IMR-90 (cell line): ENCODE measurements around the gene SCGB1C1. TPM values are rescaled to one million over a fixed set of nuclear protein-coding genes. Genes with fewer than 3 reads are reported as not detected.

Source experiments
- ATAC-seq: fragments of 200-7000 bp; cut with Tn5 transposase; 2 replicates; pipeline ENCODE4 v1.9.1; 2020; ENCODE audit warnings: low read depth, mild to moderate bottlenecking, moderate library complexity
- BruUV-seq: library from RNA; stranded (reverse); fragments of 400-500 nt; replicated peaks from 2 replicates; lab custom pipeline; 2021; lab: Mats Ljungman, UMichigan
- CTCF ChIA-PET: fragments of 300-600 bp; formaldehyde crosslinking; extraction: SDS; loops from one replicate; lab custom pipeline; 2021; ENCODE audit warnings: antibody characterized with exemption; lab: Yijun Ruan, JAX
- POLR2A ChIA-PET: fragments of 300-600 bp; sonication (Branson Sonifier 250); formaldehyde crosslinking; loops from one replicate; lab custom pipeline; 2022; ENCODE audit warnings: antibody characterized with exemption; ENCODE audit not compliant: unreplicated experiment; lab: Charles Lee
- DNase-seq: peaks from one replicate; pipeline ENCODE4 v3.0.0; 2013
- H2AFZ ChIP-seq: replicated peaks from 2 replicates; pipeline ENCODE3; 2013; ENCODE audit warnings: low read length, mild to moderate bottlenecking; ENCODE audit not compliant: poor library complexity
- H2AK5ac ChIP-seq: 2 replicates; pipeline ENCODE4 v1.6.1; 2013; ENCODE audit warnings: low read depth, low read length, inconsistent platforms
- H2AK9ac ChIP-seq: replicated peaks from 2 replicates; pipeline ENCODE3; 2013; ENCODE audit warnings: mild to moderate bottlenecking, low read depth, low read length, moderate library complexity; ENCODE audit not compliant: poor library complexity
- H2BK120ac ChIP-seq: 2 replicates; pipeline ENCODE4 v1.6.1; 2013; ENCODE audit warnings: low read depth, low read length, inconsistent platforms
- H2BK15ac ChIP-seq: 3 replicates; pipeline ENCODE4 v1.6.1; 2013; ENCODE audit warnings: low read depth, low read length, inconsistent platforms
- H2BK20ac ChIP-seq: 2 replicates; pipeline ENCODE4 v1.6.1; 2013; ENCODE audit warnings: low read depth, mild to moderate bottlenecking, inconsistent platforms, low read length, moderate library complexity
- H2BK5ac ChIP-seq: 2 replicates; pipeline ENCODE4 v1.6.1; 2013; ENCODE audit warnings: mild to moderate bottlenecking, low read depth, low read length, inconsistent platforms; ENCODE audit not compliant: poor library complexity, severe bottlenecking
- H3K14ac ChIP-seq: replicated peaks from 2 replicates; pipeline ENCODE4 v1.6.1; 2013; ENCODE audit warnings: low read depth, low read length, inconsistent platforms
- H3K18ac ChIP-seq: 2 replicates; pipeline ENCODE4 v1.6.1; 2013; ENCODE audit warnings: low read depth, low read length, control low read depth
- H3K23ac ChIP-seq: 2 replicates; pipeline ENCODE4 v1.6.1; 2013; ENCODE audit warnings: low read depth, low read length, inconsistent platforms
- H3K27ac ChIP-seq: 2 replicates; pipeline ENCODE4 v1.5.1; 2013; ENCODE audit warnings: mild to moderate bottlenecking, control low read depth, low read length; ENCODE audit not compliant: insufficient read depth
- H3K27me3 ChIP-seq: 2 replicates; pipeline ENCODE4 v1.6.1; 2013; ENCODE audit warnings: low read length; ENCODE audit not compliant: control insufficient read depth, insufficient read depth
- H3K36me3 ChIP-seq: 2 replicates; pipeline ENCODE4 v1.6.1; 2013; ENCODE audit warnings: low read length, mixed read lengths; ENCODE audit not compliant: control insufficient read depth, insufficient read depth
- H3K4ac ChIP-seq: 2 replicates; pipeline ENCODE4 v1.6.1; 2013; ENCODE audit warnings: low read depth, low read length, inconsistent platforms
- H3K4me1 ChIP-seq: 2 replicates; pipeline ENCODE4 v1.6.1; 2013; ENCODE audit warnings: low read length, mixed read lengths; ENCODE audit not compliant: control insufficient read depth, insufficient read depth
- H3K4me2 ChIP-seq: 2 replicates; pipeline ENCODE4 v1.6.1; 2013; ENCODE audit warnings: low read depth, mild to moderate bottlenecking, control low read depth, low read length, moderate library complexity
- H3K4me3 ChIP-seq: 2 replicates; pipeline ENCODE4 v1.5.1; 2013; ENCODE audit warnings: low read depth, mild to moderate bottlenecking, control low read depth, low read length, moderate library complexity; ENCODE audit not compliant: insufficient read depth
- H3K56ac ChIP-seq: 2 replicates; pipeline ENCODE4 v1.6.1; 2013; ENCODE audit warnings: low read length, inconsistent platforms; ENCODE audit not compliant: insufficient read depth; ENCODE audit errors: extremely low read depth
- H3K79me1 ChIP-seq, 2 experiments: 2 replicates each; pipeline ENCODE4 v1.6.1; 2013; ENCODE audit warnings: low read length in 2 of 2, inconsistent platforms in 1 of 2, low read depth in 1 of 2
- H3K9ac ChIP-seq: 2 replicates; pipeline ENCODE4 v1.6.1; 2013; ENCODE audit warnings: low read depth, low read length, control low read depth
- H3K9me1 ChIP-seq: 2 replicates; pipeline ENCODE4 v1.6.1; 2013; ENCODE audit warnings: low read length, inconsistent platforms; ENCODE audit not compliant: insufficient read depth
- H3K9me3 ChIP-seq: 2 replicates; pipeline ENCODE4 v1.6.1; 2013; ENCODE audit warnings: low read length; ENCODE audit not compliant: control insufficient read depth, insufficient read depth
- H4K20me1 ChIP-seq: 2 replicates; pipeline ENCODE4 v1.6.1; 2013; ENCODE audit warnings: low read length, inconsistent platforms; ENCODE audit not compliant: insufficient read depth
- H4K5ac ChIP-seq: 2 replicates; pipeline ENCODE4 v1.6.1; 2013; ENCODE audit warnings: mild to moderate bottlenecking, low read depth, low read length, control low read depth
- H4K8ac ChIP-seq, 2 experiments: 2 replicates each; pipeline ENCODE4 v1.6.1; 2013; ENCODE audit warnings: low read depth in 2 of 2, low read length in 2 of 2, control low read depth in 1 of 2, inconsistent platforms in 1 of 2
- H4K91ac ChIP-seq: 2 replicates; pipeline ENCODE4 v1.6.1; 2013; ENCODE audit warnings: low read depth, low read length, inconsistent platforms; ENCODE audit not compliant: insufficient read depth
- BHLHE40 ChIP-seq: fragments of 150-350 bp; IDR thresholded peaks from 2 replicates; pipeline ENCODE4 v1.6.1; 2016; ENCODE audit warnings: mild to moderate bottlenecking, low read depth, low read length
- CEBPB ChIP-seq: IDR thresholded peaks from 2 replicates; pipeline ENCODE4 v1.6.1; 2012; ENCODE audit warnings: low read depth, low read length, improper control_type of control experiment
- CHD1 ChIP-seq: IDR thresholded peaks from 2 replicates; pipeline ENCODE4 v1.6.1; 2012; ENCODE audit warnings: low read depth, low read length, improper control_type of control experiment
- CTCF ChIP-seq: conservative IDR thresholded peaks from 2 replicates; pipeline ENCODE4 v1.5.1; 2012; ENCODE audit warnings: mild to moderate bottlenecking, low read depth, low read length, improper control_type of control experiment
- MAFK ChIP-seq: IDR thresholded peaks from 2 replicates; pipeline ENCODE4 v1.6.1; 2012; ENCODE audit warnings: low read depth, low read length, improper control_type of control experiment
- MAZ ChIP-seq: IDR thresholded peaks from 2 replicates; pipeline ENCODE4 v1.6.1; 2012; ENCODE audit warnings: low read depth, mild to moderate bottlenecking, low read length, improper control_type of control experiment, moderate library complexity, borderline replicate concordance
- NFE2L2 ChIP-seq: fragments of 150-350 bp; IDR thresholded peaks from 2 replicates; pipeline ENCODE4 v1.6.1; 2016; ENCODE audit warnings: low read depth, mild to moderate bottlenecking, low read length
- POLR2A ChIP-seq: IDR thresholded peaks from 2 replicates; pipeline ENCODE4 v1.6.1; 2012; ENCODE audit warnings: mild to moderate bottlenecking, low read depth, low read length
- RAD21 ChIP-seq: IDR thresholded peaks from 2 replicates; pipeline ENCODE4 v1.6.1; 2012; ENCODE audit warnings: low read length, improper control_type of control experiment
- RCOR1 ChIP-seq: IDR thresholded peaks from 2 replicates; pipeline ENCODE4 v1.6.1; 2012; ENCODE audit warnings: mild to moderate bottlenecking, low read length, improper control_type of control experiment; ENCODE audit not compliant: insufficient replicate concordance
- RFX5 ChIP-seq: IDR thresholded peaks from 2 replicates; pipeline ENCODE4 v1.8.0; 2012; ENCODE audit warnings: low read depth, mild to moderate bottlenecking, low read length, moderate library complexity
- SMC3 ChIP-seq: fragments of 150-350 bp; IDR thresholded peaks from 2 replicates; pipeline ENCODE4 v1.6.1; 2016; ENCODE audit warnings: low read depth, mild to moderate bottlenecking, antibody characterized with exemption, low read length, moderate library complexity
- WGBS, 2 experiments: methylation state at CpG; one replicate each; pipeline versions ENCODE4 v1.1.5 to v1.1.7; 2013; ENCODE audit warnings: missing lambda C conversion rate in 2 of 2; ENCODE audit not compliant: insufficient read length in 1 of 2; ENCODE audit errors: extremely low coverage in 2 of 2; 5-methylcytosine and 5-hydroxymethylcytosine counted together
- dilution Hi-C: fragments of 300-500 bp; cut with HindIII; formaldehyde crosslinking; loops from one replicate; pipeline ENCODE4 v1.14.3; 2018; ENCODE audit warnings: low sequenced_read_pairs; ENCODE audit not compliant: unreplicated experiment
- in situ Hi-C: fragments of 300-500 bp; cut with MboI; formaldehyde crosslinking; loops from 3 replicates; pipeline ENCODE4 v1.14.3; 2019; ENCODE audit warnings: low sequenced_read_pairs, inconsistent platforms, mixed read lengths
- intact Hi-C: fragments of 100-400 bp; cut with micrococcal nuclease; formaldehyde crosslinking; loops from 2 replicates; pipeline ENCODE4 v1.10.0; 2022
- polyA plus RNA-seq, 3 experiments: library from polyadenylated mRNA; depleted of rRNA; stranded (reverse); fragments of >200 nt; gene quantifications; 2 replicates each; pipeline ENCODE4 v1.2.3, GENCODE V29; 2012; ENCODE audit warnings: low replicate concordance in 1 of 3
- total RNA-seq: library from RNA; depleted of rRNA; stranded (reverse); fragments of >200 nt; gene quantifications from 2 replicates; pipeline ENCODE4 v1.2.3, GENCODE V29; 2012
- TF ChIP-seq, protein P1 (sequence below): fragments of 150-350 bp; IDR thresholded peaks from 2 replicates; pipeline ENCODE4 v1.6.1; 2017; ENCODE audit warnings: mild to moderate bottlenecking, antibody characterized with exemption, low read length, low read depth

Gene SCGB1C1
- total and polyA plus RNA-seq, 2 of the 4 experiments (the other 2 are of a cell fraction): not detected

- 100% methylated on average over 2 of the region's 5 CpGs; no CpG with 5 or more reads in 1 of the 2 experiments for WGBS, 2 experiments
- no peak overlapping the region for H3K4me2 ChIP-seq
- no peak overlapping the region for H2BK20ac ChIP-seq
- no peaks in the 10 kb centered on the region for H3K27me3 ChIP-seq
- CTCF ChIA-PET: interaction anchor here (2.3 kb wide), 1 partner anchor 9 kb away, joined by 10 read pairs; no protein-coding TSS in a partner anchor
- H3K14ac ChIP-seq: no peak overlapping the region
- H2BK15ac ChIP-seq: no peak overlapping the region
- no peak overlapping the region for H4K91ac ChIP-seq
- no peaks in the 10 kb centered on the region for H3K9me3 ChIP-seq
- H3K9ac ChIP-seq: no peak overlapping the region
- BruUV-seq: no TSS peak
- H3K4me1 ChIP-seq: no peaks in the 10 kb centered on the region; the same call in 1 of the 2 replicates
- no peak for ATAC-seq
- dilution Hi-C loops (no loop called here), in situ Hi-C loops (loop anchor here (5.0 kb wide), 1 partner anchor 36 kb away; the partner anchor contains the start of gene NLRP6), intact Hi-C loops (no loop called here)
- no peak overlapping the region for H2AK5ac ChIP-seq
- no peak overlapping the region for H2BK120ac ChIP-seq
- no peak overlapping the region for H3K56ac ChIP-seq
- DNase-seq: no peak
- 0 out of 2 replicates have a peak, but pooled peaks cover 5% of the 10 kb centered on the region for H3K9me1 ChIP-seq
- no peak overlapping the region for H3K18ac ChIP-seq
- H3K4ac ChIP-seq: no peak overlapping the region
- no peak overlapping the region for H3K27ac ChIP-seq
- no peak for TF ChIP-seq POLR2A
- TF ChIP-seq, protein P1, sequence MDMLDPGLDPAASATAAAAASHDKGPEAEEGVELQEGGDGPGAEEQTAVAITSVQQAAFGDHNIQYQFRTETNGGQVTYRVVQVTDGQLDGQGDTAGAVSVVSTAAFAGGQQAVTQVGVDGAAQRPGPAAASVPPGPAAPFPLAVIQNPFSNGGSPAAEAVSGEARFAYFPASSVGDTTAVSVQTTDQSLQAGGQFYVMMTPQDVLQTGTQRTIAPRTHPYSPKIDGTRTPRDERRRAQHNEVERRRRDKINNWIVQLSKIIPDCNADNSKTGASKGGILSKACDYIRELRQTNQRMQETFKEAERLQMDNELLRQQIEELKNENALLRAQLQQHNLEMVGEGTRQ: no peak
- no peak for TF ChIP-seq MAFK
- no peak for TF ChIP-seq RAD21
- no peak for TF ChIP-seq NFE2L2
- TF ChIP-seq CHD1: no peak
- no peak for TF ChIP-seq RCOR1
- no peak for TF ChIP-seq CEBPB
- TF ChIP-seq MAZ: no peak
- no peak for TF ChIP-seq SMC3
- no peak for TF ChIP-seq RFX5
- no peak for TF ChIP-seq CTCF
- TF ChIP-seq BHLHE40: no peak
- H3K79me1 ChIP-seq: peaks cover 26 to 38% of the 10 kb centered on the region in 2 experiments
- POLR2A ChIA-PET: no interaction called here
- no peak overlapping the region for H4K8ac ChIP-seq
- no peak overlapping the region for H2AK9ac ChIP-seq
- no peak overlapping the region for H2BK5ac ChIP-seq
- H3K36me3 ChIP-seq: peaks cover 30% of the 10 kb centered on the region
- peaks cover 12% of the 10 kb centered on the region for H4K20me1 ChIP-seq
- no peak overlapping the region for H4K5ac ChIP-seq
- no peak overlapping the region for H3K23ac ChIP-seq
- H3K4me3 ChIP-seq: no peak overlapping the region
- H2AFZ ChIP-seq: no peak overlapping the region
Measured at GRCh38 chr11:241634-242033, 48.8 kb downstream of the SCGB1C1 start.
